Mammary epithelial cell (primary cell): ENCODE data around the gene ATP8A2.

Experiments used
- CTCF ChIP-seq, 2 donors: IDR thresholded peaks in 1 of 2; conservative IDR thresholded peaks in 1 of 2; 2 replicates each; pipeline ENCODE4 v1.5.1; 2011 to 2012; ENCODE audit warnings: inconsistent platforms in 2 of 2, low read length in 2 of 2, mild to moderate bottlenecking in 2 of 2, control low read depth in 1 of 2, low read depth in 1 of 2; ENCODE audit not compliant: insufficient read depth in 1 of 2; ENCODE audit errors: extremely low read depth in 1 of 2
- EZH2 ChIP-seq: IDR thresholded peaks from 2 replicates; pipeline ENCODE4 v1.6.1; 2012; ENCODE audit warnings: low read length, inconsistent platforms, borderline replicate concordance

GRCh38 chr13:25683662-25684370, 312.0 kb downstream of the ATP8A2 start:
- TF ChIP-seq CTCF (conservative IDR thresholded peaks at IDR 0.05 in 1 of 2, IDR thresholded peaks at IDR 0.05 in 1 of 2; ENCODE audit: extremely low read depth in 1 of 2, insufficient read depth in 1 of 2, low read depth in 1 of 2, low read length in 2 of 2) (no peak), EZH2 (no peak)
